Endometrial microvascular endothelial cells (primary cell): Measurements from ENCODE around the gene FNDC3B. TPM values are rescaled to one million over a fixed set of nuclear protein-coding genes. Genes with fewer than 3 reads are reported as not detected.

Source experiments
- in situ Hi-C: cut with HindIII; loops from 2 replicates; pipeline ENCODE4 v1.10.0; 2017; ENCODE audit warnings: low sequenced_read_pairs, low pct_unique_long_range_greater_than_20kb; ENCODE audit errors: inconsistent ontology term
- total RNA-seq: library from RNA; depleted of rRNA; stranded (reverse); fragments of >200 nt; gene quantifications from one replicate; pipeline ENCODE4 v1.2.3, GENCODE V29; 2015; ENCODE audit errors: inconsistent ontology term

FNDC3B gene
- total RNA-seq, 1 donor from 2014 or later, result 83.1 TPM

DNA sequence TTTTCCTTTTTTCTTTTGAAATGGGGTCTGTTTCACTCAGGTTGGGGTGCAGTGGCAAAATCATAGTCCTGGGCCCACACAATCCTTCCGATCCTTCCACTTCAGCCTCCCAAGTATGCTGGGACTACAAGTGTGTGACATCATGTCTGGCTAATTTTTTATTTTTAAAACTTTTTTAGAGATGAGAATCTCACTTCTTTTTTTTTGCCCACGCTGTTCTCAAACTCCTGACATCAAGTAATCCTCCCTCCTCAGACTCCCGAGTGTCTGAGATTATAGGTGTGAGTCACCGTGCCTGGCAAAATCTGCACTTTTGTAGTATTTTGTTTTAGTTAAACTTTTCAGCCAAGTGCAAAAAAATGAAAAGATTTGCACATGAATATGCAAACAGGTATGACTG lies 171.0 kb downstream of the FNDC3B start:
- in situ Hi-C loops, result no loop called here

GRCh38 chr3:172211123-172211522 lies 171.7 kb downstream of the FNDC3B start:
- in situ Hi-C loops, result no loop called here

GRCh38 chr3:172213200-172213599 lies 173.8 kb downstream of the FNDC3B start:
- in situ Hi-C loops, result no loop called here

- in situ Hi-C loops, result no loop called here
Observed at GRCh38 chr3:172213904-172214303, 174.5 kb downstream of the FNDC3B start.

- in situ Hi-C loops, result no loop called here
Observed at GRCh38 chr3:172216267-172216666, 176.9 kb downstream of the FNDC3B start.

DNA sequence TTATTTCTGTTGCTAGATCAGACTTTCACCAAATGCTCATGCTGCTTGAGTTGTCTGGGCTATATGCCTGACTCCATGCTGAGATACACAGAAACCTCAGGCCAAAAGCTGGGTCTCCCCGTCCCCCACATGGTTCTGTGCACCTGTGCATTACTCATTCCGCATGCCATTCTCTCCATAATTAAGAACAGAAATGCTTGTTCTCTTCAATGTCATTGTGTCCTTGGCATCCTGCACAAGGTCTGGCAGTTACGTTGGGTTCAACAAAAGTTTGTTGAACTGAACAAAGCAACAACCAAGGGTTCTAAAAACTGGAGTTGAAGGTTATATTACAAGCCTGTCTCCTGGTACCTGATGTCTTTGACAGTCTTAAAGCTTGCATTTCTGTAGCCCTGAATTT lies 177.5 kb downstream of the FNDC3B start:
- in situ Hi-C loops, result no loop called here

DNA sequence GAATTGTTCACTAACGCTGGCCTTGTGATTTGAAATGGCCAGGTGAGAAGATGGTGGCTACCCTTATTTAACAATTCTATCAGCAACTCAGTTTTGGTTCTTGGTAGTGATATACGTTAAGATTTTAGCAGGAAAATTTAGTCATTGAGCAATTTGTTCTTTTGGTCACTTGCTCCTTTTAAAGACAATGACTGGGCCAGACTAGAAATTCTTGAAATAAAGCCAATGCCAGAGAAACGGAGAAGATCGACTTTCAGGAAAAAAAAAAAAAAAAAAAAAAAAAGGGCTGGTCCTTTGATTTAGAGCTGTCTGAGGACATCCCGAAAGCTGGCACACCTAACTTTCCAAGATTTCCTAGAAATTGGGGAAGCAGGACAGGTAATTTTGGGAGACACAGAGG lies 178.5 kb downstream of the FNDC3B start:
- in situ Hi-C loops, result no loop called here

DNA sequence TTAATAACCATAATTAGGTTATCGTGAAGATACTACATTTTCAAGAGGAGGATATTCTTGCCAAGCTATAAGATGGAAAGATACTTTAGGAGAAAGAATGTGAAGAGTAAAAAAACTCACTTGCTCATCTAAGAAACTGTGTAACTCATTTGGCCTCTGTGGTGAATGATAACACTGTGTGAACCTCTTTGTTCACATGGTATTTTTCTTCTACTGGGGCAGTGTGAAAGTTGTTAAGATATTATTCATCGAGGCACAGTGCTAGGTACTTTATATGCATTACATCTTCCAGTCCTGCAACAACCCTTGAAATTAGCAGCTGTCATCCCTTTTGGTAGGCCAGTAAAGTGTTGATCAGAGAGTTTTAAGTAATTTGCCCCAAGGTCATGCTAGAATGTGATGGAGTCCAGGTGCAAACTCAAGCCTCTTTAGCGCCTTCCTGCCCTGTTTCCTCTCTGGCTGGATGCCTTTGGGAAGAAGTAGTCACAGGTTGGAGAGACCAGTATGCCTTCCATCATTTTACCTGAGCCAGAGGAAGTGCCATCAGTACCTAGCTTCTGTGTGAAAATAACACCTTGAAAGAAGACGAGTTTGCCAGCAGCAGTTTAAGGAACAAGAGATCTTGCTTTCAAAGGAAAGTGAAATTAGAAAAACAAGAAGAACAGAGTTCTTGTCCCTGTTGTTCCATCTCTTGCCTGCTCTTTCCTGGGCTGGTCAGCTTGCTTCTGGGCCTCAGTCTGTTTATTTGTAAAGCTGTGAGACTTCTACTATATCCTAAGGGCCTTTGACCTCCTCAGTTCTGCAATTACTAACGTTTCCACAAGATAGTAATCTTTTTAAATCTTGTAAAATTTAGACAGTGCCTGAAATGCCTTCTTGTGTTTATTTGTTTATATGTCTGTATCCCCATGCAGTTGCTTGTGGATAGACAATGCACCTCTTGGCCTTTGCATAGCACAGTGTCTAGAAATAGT lies 179.3 kb downstream of the FNDC3B start:
- in situ Hi-C loops, result no loop called here

- in situ Hi-C loops, result no loop called here
Observed at GRCh38 chr3:172219750-172220149, 180.4 kb downstream of the FNDC3B start.

- in situ Hi-C loops, result no loop called here
Observed at GRCh38 chr3:172221547-172221946, 182.2 kb downstream of the FNDC3B start.

- in situ Hi-C loops, result no loop called here
Observed at GRCh38 chr3:172222478-172223071, 183.2 kb downstream of the FNDC3B start.

DNA sequence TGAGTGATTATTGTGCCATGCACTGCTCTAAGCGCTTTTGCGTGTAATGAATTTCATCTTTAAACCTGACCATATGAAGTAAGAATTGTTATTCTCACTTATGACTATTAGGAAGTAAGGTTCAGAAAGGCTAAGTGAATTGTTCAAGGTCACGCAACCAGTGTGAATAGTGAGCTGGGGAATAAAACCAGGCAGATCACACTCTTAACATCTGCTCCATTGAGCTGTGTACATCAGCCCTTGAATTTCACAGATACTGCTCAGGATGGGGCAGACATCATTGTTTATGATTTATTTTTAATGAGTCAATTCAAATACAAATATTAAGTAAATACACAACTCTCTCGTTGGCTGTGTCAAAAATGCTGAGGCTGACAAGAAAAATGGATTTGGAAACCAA lies 184.5 kb downstream of the FNDC3B start:
- in situ Hi-C loops, result no loop called here

DNA sequence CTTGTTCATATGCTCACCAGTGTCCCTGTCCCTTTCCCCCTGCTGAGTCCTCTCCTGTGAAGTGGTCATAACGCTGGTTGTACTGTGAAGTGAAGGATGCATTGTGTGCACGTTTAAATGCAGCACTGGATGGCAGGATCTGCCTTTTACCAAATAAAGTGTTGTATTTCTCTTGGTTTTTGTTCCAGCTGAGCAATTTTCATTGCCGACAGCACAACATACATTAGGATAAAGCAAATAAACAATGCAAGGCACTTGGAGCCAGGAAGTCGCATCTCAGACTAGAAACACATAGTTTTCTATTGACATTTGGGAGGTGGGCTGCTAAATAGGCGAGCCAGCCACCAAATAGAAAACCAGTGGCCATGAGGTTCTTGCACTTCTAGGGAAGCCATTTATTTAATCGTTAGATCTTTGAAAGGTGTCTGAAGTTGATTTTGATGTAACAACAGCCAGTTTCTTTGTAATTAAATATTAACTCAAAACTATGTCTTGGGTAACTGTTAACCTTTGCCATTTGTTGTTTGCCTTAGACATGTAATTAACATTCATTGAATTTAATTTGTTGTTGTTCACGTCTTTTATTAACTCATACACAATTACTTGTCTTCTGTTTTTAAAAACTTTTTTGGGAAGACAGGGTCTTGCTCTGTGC lies 185.3 kb downstream of the FNDC3B start:
- in situ Hi-C loops, result no loop called here

GRCh38 chr3:172225215-172225707 lies 185.9 kb downstream of the FNDC3B start:
- in situ Hi-C loops, result no loop called here

- in situ Hi-C loops, result no loop called here
Observed at GRCh38 chr3:172226831-172227230, 187.5 kb downstream of the FNDC3B start.

GRCh38 chr3:172227340-172228035 lies 188.1 kb downstream of the FNDC3B start:
- in situ Hi-C loops, result no loop called here

GRCh38 chr3:172228036-172228415 lies 188.6 kb downstream of the FNDC3B start:
- in situ Hi-C loops, result no loop called here

- in situ Hi-C loops, result no loop called here
Observed at GRCh38 chr3:172229462-172229861, 190.1 kb downstream of the FNDC3B start.

- in situ Hi-C loops, result no loop called here
Observed at GRCh38 chr3:172231318-172231901, 192.0 kb downstream of the FNDC3B start.
